HG03196 (cell line): ENCODE data around the gene NPDC1.

Experiments used
- ATAC-seq: cut with Tn5 transposase; IDR thresholded peaks from one replicate; pipeline ENCODE4 v1.9.1; 2021; ENCODE audit not compliant: unreplicated experiment

The NPDC1 gene

DNA sequence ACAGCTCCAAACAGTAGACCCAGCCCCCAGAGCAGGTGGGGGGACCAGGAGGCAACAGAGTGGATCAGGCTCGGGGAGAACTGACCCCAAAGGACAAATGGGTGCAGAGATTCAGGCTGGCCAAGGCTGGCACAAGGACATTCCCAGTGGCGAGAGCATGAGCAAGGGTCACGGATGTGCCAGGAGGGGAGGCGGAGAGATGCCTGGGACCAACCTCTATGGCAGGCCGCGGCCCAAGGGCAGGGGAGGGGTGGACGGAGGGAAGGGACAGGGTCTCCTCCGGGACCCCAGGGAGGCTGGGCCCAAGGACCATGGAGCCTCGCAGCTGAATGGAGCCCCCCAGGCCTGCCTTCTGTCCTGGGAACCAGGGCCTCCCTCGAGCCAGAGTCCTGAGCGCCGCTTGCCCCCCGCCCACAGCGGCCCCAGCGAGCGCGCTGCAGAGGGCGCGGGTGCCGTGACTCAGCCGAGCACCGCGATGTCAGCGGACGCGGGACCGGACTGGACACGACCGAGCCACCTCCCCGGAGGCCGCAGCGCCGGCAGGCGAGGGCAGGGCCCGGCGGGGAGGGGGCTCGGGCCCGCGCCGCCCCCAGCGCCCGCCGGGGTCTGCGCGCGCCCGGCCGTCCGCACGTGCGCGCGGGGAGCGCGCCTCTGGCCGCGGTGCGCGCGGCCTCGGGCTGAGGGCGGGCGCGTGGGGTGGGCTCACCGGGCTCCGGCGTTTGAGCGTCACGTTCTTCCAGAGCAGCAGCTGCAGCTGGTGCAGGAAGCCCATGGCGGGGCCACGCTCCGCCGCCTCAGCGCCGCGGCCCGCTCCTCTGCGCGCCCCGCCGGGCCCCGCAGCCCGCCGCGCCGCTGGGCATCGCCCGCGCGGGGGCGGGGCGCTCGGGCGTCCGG lies 18.4 kb downstream of the NPDC1 start, which contains the start of gene ABCA2:
Gene ABCA2 (minus strand): TSS at position 869 of the 894 bp plus-strand sequence. CDS start 97 bp downstream, at position 772.
- ATAC-seq = no peak

GRCh38 chr9:137026828-137027227 lies 19.1 kb downstream of the NPDC1 start:
- ATAC-seq = no peak

DNA sequence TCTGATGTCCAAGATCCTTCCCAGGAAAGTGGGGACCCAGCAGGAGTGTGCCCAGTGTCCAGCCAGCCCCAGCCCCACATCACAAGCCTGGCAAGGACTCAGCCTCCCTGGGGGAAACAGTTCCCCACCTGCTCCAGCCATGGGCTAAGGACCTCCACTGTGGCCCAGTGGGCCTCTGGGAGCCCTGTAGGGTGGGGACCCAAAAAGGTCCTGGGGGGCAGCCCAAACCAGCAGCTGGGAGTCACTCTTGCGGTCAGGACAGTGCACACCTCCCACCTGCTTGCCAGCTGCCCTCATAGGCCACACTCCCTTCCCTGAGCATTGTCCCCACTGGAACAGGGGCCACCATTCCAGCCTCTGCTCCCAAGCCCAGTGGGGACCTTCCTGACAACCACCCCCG lies 19.6 kb downstream of the NPDC1 start:
- no peak for ATAC-seq

DNA sequence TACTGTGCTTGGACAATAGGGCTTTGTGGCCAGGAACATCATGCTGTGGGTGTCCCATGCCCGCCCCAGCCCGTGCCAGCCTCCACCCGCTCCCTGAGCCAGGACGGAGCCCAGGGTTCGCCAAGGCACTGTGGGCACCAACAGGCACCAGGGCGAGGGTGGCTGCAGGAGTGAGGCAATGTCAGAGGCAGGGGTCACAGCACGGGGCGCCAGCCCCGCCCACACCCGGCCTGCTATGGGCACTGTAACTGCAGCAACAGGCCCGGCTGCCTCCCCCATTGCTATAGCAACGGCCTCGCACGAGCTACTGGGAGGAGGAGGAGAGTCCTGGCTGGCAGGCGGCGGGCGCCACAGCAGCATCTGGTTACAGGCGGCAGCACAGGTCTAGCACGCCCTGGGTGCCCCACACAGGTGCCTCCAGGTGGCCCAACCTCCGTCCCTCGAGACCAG lies 20.4 kb downstream of the NPDC1 start:
- no peak for ATAC-seq

- no peak for ATAC-seq
Observed at GRCh38 chr9:137023583-137023991, 22.4 kb downstream of the NPDC1 start.

DNA sequence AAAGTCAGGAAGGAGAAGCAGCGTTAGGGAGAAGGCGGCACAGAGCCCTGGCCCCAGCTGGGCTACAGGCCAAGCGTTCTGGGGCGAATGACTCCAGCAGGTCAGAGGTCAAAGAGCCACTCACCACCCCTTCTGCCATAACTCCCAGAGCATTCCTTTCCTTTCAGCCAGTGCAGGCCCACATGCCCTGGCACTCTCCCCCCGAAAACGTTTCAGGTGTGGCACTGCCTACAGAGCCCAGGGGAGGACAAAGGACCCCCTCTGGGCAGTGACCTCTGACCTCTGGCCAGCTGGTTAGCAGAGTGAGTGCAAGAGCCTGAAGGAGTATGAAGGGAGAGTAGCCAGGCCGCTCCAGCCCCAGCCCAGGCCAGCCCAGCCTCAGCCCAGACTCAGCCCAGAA lies 22.8 kb downstream of the NPDC1 start:
- ATAC-seq = no peak

DNA sequence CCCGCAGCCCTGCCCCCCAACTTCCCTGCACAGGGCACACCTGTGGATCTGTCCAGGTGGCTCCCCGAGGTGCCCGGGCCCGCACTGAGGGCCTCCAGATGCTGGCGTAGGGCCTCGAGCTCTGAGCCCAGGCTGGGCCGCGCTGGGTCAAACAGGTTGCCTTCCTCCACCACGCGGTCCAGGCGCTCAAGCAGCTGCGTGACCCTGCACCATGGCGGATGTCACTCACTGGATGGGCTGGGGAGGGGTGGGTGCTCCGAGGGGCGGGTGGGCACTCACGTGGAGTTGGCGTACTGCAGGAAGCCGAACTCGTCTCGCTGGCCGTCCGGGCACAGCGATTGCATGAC lies 23.3 kb downstream of the NPDC1 start:
- ATAC-seq = no peak

DNA sequence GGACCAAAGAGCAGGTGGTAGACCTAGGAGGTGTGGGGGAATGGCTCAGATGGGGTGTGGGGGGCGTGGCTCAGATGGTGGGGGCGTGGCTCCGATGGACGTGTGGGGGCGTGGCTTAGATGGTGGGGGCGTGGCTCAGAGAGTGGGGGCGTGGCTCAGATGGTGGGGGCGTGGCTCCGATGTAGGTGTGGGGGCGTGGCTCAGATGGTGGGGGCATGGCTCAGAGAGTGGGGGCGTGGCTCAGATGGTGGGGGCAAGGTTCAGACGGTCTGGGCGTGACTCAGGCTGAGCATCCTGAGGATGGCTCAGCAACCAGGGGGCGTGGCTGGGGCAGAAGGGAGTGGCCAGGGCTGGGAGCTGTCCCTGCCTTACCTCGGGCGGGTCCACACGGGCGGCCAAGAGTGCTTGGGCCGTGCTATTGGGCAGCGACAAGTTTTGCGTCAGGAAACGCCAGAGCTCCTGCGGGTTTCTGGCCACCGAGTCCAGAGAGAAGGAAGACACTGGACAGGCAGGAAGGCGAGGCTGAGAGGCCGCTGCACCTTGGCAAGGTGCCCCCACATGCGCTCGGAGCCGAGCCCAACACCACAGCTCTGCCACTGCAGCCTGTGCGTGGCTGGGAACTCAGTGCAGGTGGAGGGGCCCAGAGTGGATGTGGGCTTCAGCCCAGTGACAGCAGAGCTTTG lies 23.9 kb downstream of the NPDC1 start:
- ATAC-seq = no peak

DNA sequence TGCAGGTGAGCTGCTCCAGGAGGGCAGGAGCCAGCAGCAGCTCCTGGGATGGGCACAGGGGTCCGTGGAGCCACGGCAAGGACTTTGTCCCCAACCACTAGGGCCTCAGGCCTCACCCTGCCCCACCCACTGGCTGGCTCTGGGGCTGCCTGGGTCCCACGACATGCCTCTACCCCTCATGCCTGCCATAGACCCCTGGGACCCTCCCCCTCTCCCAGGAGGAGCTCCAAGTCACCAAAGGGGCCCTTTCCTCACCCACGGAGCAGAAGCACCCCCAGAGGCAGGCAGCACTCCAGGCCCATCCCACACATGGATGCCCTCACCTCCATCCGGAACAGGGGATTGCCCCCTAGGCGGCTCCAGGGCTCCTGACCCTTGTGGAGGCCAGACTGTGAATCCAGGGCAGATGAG lies 24.4 kb downstream of the NPDC1 start:
- ATAC-seq = no peak

GRCh38 chr9:137020771-137021567 lies 25.0 kb downstream of the NPDC1 start:
- no peak for ATAC-seq

GRCh38 chr9:137019891-137020683 lies 25.9 kb downstream of the NPDC1 start:
- no peak for ATAC-seq

GRCh38 chr9:137018761-137019559 lies 27.0 kb downstream of the NPDC1 start:
- no peak for ATAC-seq

- ATAC-seq = no peak
Observed at GRCh38 chr9:137017791-137018497, 28.0 kb downstream of the NPDC1 start.

DNA sequence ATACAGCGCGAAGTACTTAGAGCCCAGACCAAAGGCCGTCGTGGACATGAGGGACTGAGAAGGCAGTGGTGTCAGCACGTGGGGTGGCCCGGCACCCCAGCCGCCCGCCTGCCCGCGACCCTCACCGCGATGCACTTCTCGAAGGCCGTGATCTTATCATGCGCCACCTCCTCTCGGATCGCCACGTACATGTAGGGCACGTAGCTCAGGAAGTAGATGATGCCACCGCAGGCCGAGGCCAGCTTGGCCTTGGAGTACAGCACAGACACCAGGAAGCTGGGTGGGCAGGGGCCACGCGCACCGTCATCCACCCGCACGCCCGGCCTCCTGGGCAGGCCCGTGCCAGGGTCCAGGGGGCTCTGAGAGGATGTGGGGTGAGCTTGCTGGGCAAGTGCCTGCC lies 28.9 kb downstream of the NPDC1 start:
- no peak for ATAC-seq

- ATAC-seq = no peak
Observed at GRCh38 chr9:137016436-137016835, 29.5 kb downstream of the NPDC1 start.

GRCh38 chr9:137015976-137016375 lies 30.0 kb downstream of the NPDC1 start:
- ATAC-seq = no peak

DNA sequence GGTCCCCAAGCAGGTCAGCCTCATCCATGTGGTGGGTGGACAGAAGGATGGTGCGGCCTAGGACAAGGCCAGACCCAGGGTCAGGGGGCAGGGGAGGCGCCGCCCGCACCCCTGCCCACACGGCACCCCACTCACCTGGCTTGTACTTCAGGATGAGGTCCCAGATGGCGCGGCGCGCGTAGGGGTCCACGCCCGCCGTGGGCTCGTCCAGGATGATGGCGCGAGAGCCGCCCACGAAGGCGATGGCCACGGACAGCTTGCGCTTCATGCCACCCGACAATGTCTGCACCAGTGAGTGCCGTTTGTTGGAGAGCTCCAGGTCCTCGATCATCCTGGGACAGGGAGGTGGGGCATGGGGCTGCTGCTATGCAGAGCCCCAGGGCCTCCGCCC lies 30.4 kb downstream of the NPDC1 start:
- no peak for ATAC-seq

DNA sequence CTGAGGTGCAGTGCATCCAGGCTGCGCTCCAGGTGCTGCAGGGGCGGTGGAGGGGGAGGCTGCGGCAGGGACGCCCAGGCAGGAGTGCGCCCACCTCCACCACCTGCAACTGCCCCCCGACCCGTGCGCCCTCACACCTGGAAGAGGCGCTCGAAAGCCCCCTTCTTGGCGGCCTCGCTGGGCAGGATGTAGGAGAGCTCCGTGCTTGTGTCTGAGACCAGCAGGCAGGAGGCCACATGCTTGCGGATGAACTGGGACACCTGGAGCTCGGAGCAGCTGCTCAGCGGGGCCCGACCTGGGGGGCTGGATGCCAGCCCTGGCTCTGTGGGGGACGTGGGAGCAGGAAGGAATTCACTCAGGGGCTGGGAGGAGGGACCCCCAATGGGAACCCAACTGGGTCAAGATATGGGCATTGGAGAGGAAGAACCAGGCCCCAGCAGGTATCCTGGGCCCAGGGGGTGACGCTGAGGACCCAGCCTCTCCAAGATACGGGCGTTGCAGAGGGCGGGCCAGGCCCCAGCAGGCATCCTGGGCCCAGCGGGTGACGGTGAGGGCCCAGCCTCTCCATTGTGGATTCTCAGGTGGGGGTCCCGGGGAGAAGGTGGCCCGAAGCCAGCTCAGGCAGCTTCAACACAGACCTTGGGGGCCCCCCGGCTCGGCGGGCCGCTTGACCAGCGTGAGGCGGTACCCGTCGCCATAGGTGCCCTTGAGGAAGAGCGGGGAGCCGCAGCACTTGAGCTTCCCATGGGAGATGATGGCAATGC lies 31.0 kb downstream of the NPDC1 start:
- no peak for ATAC-seq
